Heart left ventricle (tissue), 16 donors: Measurements from ENCODE around the gene WDR35. TPM values are rescaled to one million over a fixed set of nuclear protein-coding genes. Genes with fewer than 3 reads are reported as not detected.

ENCODE experiments used
- ATAC-seq, 4 donors: fragments of 200-7000 bp; cut with Tn5 transposase; one replicate each; pipeline ENCODE4 v1.9.1; 2020 to 2022; ENCODE audit warnings: moderate library complexity in 4 of 4, mild to moderate bottlenecking in 3 of 4, moderate number of reproducible peaks in 1 of 4
- DNase-seq, 5 donors: peaks; one replicate each; pipeline ENCODE4 v3.0.0-alpha.2; 2020
- H3K27ac ChIP-seq, 12 donors: fragments of 200-600 bp; sonication (generic) in 4 of 12; one replicate each; pipeline versions ENCODE4 v1.5.0 to v1.8.0; 2016 to 2022; ENCODE audit warnings: mild to moderate bottlenecking in 2 of 12
- H3K27me3 ChIP-seq, 9 donors: fragments of 200-600 bp; sonication (generic) in 2 of 9; one replicate each; pipeline versions ENCODE4 v1.5.1 to v1.8.0; 2016 to 2022; ENCODE audit warnings: mild to moderate bottlenecking in 3 of 9
- H3K36me3 ChIP-seq, 9 donors: fragments of 200-600 bp; sonication (generic) in 2 of 9; one replicate each; pipeline versions ENCODE4 v1.5.0 to v1.8.0; 2018 to 2022; ENCODE audit warnings: mild to moderate bottlenecking in 2 of 9
- H3K4me1 ChIP-seq, 12 donors: fragments of 200-600 bp; sonication (generic) in 4 of 12; one replicate each; pipeline versions ENCODE4 v1.5.0 to v1.8.0; 2016 to 2022; ENCODE audit warnings: mild to moderate bottlenecking in 3 of 12
- H3K4me3 ChIP-seq, 12 donors: fragments of 200-600 bp; sonication (generic) in 4 of 12; one replicate each; pipeline versions ENCODE4 v1.5.0 to v1.8.0; 2017 to 2022; ENCODE audit warnings: mild to moderate bottlenecking in 9 of 12, moderate library complexity in 4 of 12
- H3K9me3 ChIP-seq, 12 donors: fragments of 200-600 bp; sonication (generic) in 4 of 12; one replicate each; pipeline versions ENCODE4 v1.5.0 to v1.8.0; 2016 to 2022; ENCODE audit warnings: mild to moderate bottlenecking in 1 of 12
- POLR2A ChIP-seq, 2 donors: fragments of 450-650 bp; IDR thresholded peaks; one replicate each; pipeline ENCODE4 v1.6.1; 2017; ENCODE audit warnings: antibody characterized with exemption in 2 of 2, mild to moderate bottlenecking in 2 of 2, moderate library complexity in 2 of 2
- WGBS, 4 donors: extraction: QIAGEN DNeasy Blood & Tissue Kit in 2 of 4; methylation state at CpG; one replicate each; pipeline versions ENCODE4 v1.1.5 to v1.1.7; 2013 to 2018; 5-methylcytosine and 5-hydroxymethylcytosine counted together
- intact Hi-C, 10 donors: fragments of 100-400 bp; cut with DNase I; formaldehyde crosslinking; loops; one replicate each; pipeline versions ENCODE4 v1.11.1 to v1.14.2; 2022
- long read RNA-seq, 3 donors: library from polyadenylated mRNA; unstranded; transcript quantifications; one replicate each; pipeline ENCODE4 v2.0.0, GENCODE V29; 2020 to 2021
- polyA plus RNA-seq, 2 donors: library from polyadenylated mRNA; stranded (reverse); fragments of 200-250 nt; gene quantifications; one replicate each; pipeline ENCODE4 v1.2.3, GENCODE V29; 2013
- total RNA-seq, 9 donors: library from RNA; depleted of rRNA in 2 of 9; stranded (reverse); fragments of >200 nt in 2 of 9; fragmentation: NEBNext Ultra II Directional in 3 of 9; extraction: Animal tissue kit (Norgen Biotek cat#: 25700) in 3 of 9; gene quantifications; one replicate each; pipeline versions ENCODE4 v1.1.0 to v1.2.4, GENCODE V29; 2016 to 2023
- TF ChIP-seq, protein P1 (sequence below), 12 donors: fragments of 200-600 bp; sonication (generic) in 4 of 12; IDR thresholded peaks; one replicate each; pipeline versions ENCODE4 v1.5.0 to v1.8.0; 2018 to 2022; ENCODE audit warnings: antibody characterized with exemption in 12 of 12, mild to moderate bottlenecking in 5 of 12
- donor health status: ischemic (EF 13 %, LVEDD 7.1; RV severe dilation, severe dysfunction).
- donor health status: healthy with polysubstance abuse.
- donor health status: DM: no; HTN: yes; CAD: no.
- donor health status: DM: no; HTN: no; CAD: no.
- donor health status: ischemic (EF 25% LVEDD 6.9; RV normal size, moderate dysfunction).
- donor health status: ischemic (EF 25% LVEDD 5.7; RV mildly dilated, moderate dysfunction).
- donor health status: healthy.
- donor health status: DM: yes; HTN: yes; CAD: no.
- donor health status: ischemic (EF 35%, LVEDD 5.7; RV mildly dilated, moderate dysfunction).
- donor health status: nonischemic (EF 11% LVEDD 7.7; RV severe dilation, severe dysfunction).
- donor health status: DM: yes; HTN: yes; CAD: no.
- donor health status: PGD.
- donor health status: ischemic (EF 29% LVEDD 5.4; RV normal size, mild dysfunction).
- donor health status: nonischemic (EF 23%, LVEDD 6.1; RV moderate dilation, normal function).

The WDR35 gene
- total RNA-seq = 1 to 10 TPM; 3.1 to 8.5 (median 5.1) TPM
- polyA plus RNA-seq = 1 to 10 TPM; 1.1 to 4.8 TPM
- long read RNA-seq, donor 1, full-length matches to known transcripts = 4 of 6 reads
- long read RNA-seq, donor 1, partial matches to known transcripts = 1 of 6 reads
- long read RNA-seq, donor 1, other reads (novel, unspliced or antisense) = 1 of 6 reads
- long read RNA-seq, donor 2, full-length matches to known transcripts = 7 of 9 reads
- long read RNA-seq, donor 2, partial matches to known transcripts = 2 of 9 reads
- long read RNA-seq, donor 2, other reads (novel, unspliced or antisense) = 0 of 9 reads
- long read RNA-seq, donor 3, full-length matches to known transcripts = 3 of 6 reads
- long read RNA-seq, donor 3, partial matches to known transcripts = 0 of 6 reads
- long read RNA-seq, donor 3, other reads (novel, unspliced or antisense) = 3 of 6 reads

DNA sequence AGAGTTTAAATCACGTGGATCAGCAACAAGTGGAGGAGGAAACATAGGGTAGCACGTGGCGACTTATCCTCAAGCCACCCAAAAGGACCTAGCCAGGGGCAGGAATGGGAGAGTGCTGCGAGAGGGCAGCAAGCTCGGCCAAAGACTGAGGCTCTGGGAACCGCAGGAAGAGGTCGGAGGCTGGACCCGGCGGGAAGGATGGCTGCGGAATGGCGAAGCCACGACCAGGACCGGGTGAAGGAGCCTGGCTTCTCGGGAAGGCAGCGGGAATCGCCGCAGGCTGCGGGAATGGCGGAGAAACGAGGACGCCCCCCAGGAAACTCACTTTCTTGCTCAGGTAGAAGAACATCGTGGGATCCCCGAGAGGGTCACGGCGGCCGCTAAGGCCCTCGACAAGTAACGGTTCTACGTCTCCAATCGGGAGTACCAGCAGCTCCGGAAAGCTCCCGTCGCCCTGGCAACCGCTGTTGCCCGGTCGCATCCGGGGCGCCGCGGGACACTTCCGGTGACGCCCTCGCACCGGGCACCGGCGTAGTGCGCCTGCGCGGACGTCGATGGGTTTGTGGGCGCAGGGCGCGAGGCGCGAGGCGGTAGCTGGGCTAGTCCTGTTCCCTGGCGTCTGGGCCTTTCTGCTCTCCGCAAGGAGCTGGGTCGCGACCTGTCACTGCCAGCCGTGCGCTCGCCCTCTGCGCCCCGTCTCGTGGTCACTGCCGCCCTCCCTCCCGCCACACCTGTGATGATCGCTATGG is at the start of gene WDR35:
Gene WDR35, minus strand, starts transcription at position 439 of the 749 bp plus-strand sequence. Its CDS starts 90 bp downstream, at position 349.
- WGBS, 4 donors = 0 to 2% (median 1%) methylated on average over 37 to 70 of the region's 70 CpGs
- ATAC-seq (peak; percentile 94 to 100 (median 99)), DNase-seq (peak; percentile 86 to 95 (median 91))
- Histone ChIP-seq H3K27me3 (peaks cover 0 to 15% (median 0%) of the 10 kb centered on the region in 9 donors), H3K4me1 (peaks cover 0 to 20% (median 6%) of the 10 kb centered on the region in 12 donors), H3K36me3 (peaks cover 0 to 6% (median 0%) of the 10 kb centered on the region in 9 donors), H3K9me3 (no peaks in the 10 kb centered on the region), H3K27ac (peak within 1 kb of the TSS in 11 of 12 donors; percentile 25 to 72 (median 53)), H3K4me3 (peak within 1 kb of the TSS; percentile 64 to 97 (median 70))
- peak in 1 of 2 donors; percentile 68 for TF ChIP-seq POLR2A (IDR thresholded peaks at IDR 0.05)
- TF ChIP-seq, protein P1, sequence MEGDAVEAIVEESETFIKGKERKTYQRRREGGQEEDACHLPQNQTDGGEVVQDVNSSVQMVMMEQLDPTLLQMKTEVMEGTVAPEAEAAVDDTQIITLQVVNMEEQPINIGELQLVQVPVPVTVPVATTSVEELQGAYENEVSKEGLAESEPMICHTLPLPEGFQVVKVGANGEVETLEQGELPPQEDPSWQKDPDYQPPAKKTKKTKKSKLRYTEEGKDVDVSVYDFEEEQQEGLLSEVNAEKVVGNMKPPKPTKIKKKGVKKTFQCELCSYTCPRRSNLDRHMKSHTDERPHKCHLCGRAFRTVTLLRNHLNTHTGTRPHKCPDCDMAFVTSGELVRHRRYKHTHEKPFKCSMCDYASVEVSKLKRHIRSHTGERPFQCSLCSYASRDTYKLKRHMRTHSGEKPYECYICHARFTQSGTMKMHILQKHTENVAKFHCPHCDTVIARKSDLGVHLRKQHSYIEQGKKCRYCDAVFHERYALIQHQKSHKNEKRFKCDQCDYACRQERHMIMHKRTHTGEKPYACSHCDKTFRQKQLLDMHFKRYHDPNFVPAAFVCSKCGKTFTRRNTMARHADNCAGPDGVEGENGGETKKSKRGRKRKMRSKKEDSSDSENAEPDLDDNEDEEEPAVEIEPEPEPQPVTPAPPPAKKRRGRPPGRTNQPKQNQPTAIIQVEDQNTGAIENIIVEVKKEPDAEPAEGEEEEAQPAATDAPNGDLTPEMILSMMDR (IDR thresholded peaks at IDR 0.05) = no peak
- intact Hi-C loops = loop anchor here in 1 of 10 donors (10.0 kb wide), 1 partner anchor 225 kb away; no protein-coding TSS in a partner anchor

DNA sequence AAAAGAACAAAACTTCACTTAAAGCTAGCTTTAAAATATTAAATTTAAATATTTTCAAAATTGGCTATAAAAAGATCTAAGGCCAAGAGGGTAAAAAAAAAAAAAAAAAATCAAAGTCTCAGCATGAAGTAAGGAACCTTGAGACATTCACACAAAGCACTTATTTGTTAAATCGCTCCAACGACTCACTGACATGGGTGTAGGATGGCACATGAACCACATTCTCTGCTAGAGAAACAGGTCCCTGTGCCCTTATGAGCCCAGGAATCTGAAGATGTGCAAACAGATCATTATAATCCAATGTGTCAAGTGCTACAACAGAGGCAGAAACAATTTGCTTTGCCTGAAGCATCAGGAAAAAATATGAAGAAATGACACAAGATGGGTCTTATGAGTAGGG is 47.8 kb upstream of the WDR35 start:
- WGBS, 4 donors = 69 to 79% (median 75%) methylated on average over 2 of the region's 2 CpGs
- Histone ChIP-seq H3K4me1 (peaks cover 5 to 68% (median 36%) of the 10 kb centered on the region in 12 donors), H3K36me3 (peaks cover 0 to 86% (median 82%) of the 10 kb centered on the region in 9 donors), H3K9me3 (no peaks in the 10 kb centered on the region), H3K27ac (no peak overlapping the region), H3K4me3 (no peak overlapping the region), H3K27me3 (no peaks in the 10 kb centered on the region)
- intact Hi-C loops = no loop called here
- DNase-seq = no peak
- ATAC-seq = no peak
- TF ChIP-seq POLR2A (IDR thresholded peaks at IDR 0.05) = no peak
- TF ChIP-seq, protein P1 (IDR thresholded peaks at IDR 0.05) = no peak

GRCh38 chr2:20035955-20036666 is 46.2 kb upstream of the WDR35 start:
- ATAC-seq = no peak
- H3K36me3 ChIP-seq = peaks cover 0 to 100% (median 97%) of the 10 kb centered on the region in 9 donors
- peaks cover 0 to 53% (median 27%) of the 10 kb centered on the region in 12 donors for H3K4me1 ChIP-seq
- TF ChIP-seq POLR2A (IDR thresholded peaks at IDR 0.05) = no peak
- TF ChIP-seq, protein P1 (IDR thresholded peaks at IDR 0.05) = no peak
- H3K9me3 ChIP-seq = no peaks in the 10 kb centered on the region
- DNase-seq = no peak
- H3K4me3 ChIP-seq = no peak overlapping the region
- intact Hi-C loops = no loop called here
- H3K27me3 ChIP-seq = no peaks in the 10 kb centered on the region
- H3K27ac ChIP-seq = peak overlapping the region in 8 of 12 donors; percentile 8 to 62 (median 27)
- WGBS, 4 donors = 41 to 64% (median 50%) methylated on average over 4 of the region's 4 CpGs
